GM18951 (cell line): ENCODE data around the gene PPP2R3A.

Source experiments
- POLR2A ChIP-seq: IDR thresholded peaks from 4 replicates; pipeline ENCODE4 v1.6.1; 2011; ENCODE audit warnings: mild to moderate bottlenecking; ENCODE audit not compliant: insufficient read length, insufficient read depth; ENCODE audit errors: extremely low read depth
- in situ Hi-C: fragments of 300-500 bp; cut with MboI; formaldehyde crosslinking; loops from one replicate; pipeline ENCODE4 v1.12.0; 2022; ENCODE audit warnings: low sequenced_read_pairs, mixed read lengths, inconsistent platforms; ENCODE audit not compliant: unreplicated experiment

PPP2R3A gene

DNA sequence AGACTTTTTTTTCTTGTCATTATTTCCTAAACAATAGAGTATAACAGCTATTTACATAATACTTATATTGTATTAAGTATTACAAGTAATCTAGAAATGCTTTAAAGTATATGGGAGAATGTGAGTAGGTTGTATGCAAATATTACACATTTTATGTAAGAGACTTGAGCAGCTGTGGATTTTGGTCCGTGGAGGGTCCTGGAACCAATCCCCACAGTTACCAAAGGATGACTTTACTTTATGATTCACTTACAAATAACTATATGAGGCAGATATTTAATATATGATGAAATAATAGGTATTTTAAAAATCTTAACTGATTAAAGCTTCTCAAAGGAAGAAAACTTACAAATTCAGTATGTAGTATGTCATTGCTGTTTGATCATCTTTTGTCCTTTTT, 56.3 kb downstream of the PPP2R3A start:
- in situ Hi-C loops: no loop called here
- no peak for TF ChIP-seq POLR2A

DNA sequence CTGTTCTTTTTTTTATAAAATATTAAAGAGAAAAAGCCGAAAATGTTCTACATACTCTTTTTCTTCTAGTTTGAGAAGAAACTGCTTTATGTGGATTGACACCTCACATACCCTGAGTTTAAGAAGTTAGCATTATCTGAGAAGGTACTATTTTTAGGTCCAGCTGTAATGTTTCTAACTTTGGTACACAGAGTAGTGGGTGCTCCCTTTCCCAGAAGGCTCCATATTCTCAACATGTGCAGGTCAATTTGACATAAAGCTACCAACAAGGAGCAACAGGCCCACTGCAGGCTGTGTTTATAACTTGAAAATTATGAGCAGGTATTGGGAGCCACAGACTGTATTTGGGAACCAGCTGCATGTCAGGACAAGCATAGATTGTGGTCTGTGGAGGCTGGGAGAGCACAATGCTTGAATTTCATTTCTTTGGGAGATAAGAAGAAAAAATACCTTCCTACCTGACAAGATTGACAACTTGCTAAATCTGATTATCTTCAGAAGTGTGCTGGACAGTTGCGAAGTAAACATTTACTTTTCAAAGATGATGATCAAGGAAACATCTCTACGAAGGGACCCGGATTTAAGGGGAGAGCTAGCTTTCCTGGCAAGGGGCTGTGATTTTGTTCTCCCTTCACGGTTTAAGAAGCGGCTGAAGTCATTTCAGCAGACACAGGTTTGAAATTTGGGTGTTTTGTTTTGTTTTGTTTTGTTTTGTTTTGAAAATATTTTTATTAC, 57.2 kb downstream of the PPP2R3A start:
- no peak for TF ChIP-seq POLR2A

DNA sequence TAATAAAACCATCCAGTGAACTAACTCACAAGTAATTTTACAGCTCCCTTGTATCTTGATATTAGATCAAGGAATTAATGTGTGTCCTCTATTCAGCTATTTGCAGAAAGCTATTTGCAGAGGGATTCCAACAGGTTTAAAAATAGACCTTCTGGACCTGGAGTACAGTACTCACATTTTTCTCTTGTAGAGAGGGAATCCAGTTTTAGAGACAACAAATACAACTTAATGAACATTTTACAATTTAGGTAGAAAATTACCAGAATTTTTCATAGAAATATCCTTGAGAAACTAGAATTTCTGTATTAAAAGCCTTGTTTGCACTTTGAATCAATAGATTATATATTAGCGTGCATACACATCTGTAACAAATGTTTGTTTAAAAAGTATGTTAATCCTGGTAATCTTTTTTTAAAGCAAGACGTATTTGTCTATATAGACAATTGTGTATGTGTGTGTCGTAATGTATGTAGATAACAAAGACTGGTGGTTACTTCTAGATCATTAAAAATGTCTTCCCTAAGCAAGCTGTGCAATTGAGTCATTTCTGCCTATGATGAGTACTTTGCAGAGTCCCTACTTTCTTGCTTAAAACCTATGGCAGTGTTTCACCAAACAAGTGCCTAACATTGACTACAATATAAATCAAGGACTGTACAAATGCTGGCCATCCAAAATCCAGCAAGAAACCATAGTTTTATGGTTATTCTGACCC, 57.9 kb downstream of the PPP2R3A start:
- no peak for TF ChIP-seq POLR2A
- in situ Hi-C loops: no loop called here

More for the DNA sequence above, 57.2 kb downstream of the PPP2R3A start:
- in situ Hi-C loops: no loop called here

DNA sequence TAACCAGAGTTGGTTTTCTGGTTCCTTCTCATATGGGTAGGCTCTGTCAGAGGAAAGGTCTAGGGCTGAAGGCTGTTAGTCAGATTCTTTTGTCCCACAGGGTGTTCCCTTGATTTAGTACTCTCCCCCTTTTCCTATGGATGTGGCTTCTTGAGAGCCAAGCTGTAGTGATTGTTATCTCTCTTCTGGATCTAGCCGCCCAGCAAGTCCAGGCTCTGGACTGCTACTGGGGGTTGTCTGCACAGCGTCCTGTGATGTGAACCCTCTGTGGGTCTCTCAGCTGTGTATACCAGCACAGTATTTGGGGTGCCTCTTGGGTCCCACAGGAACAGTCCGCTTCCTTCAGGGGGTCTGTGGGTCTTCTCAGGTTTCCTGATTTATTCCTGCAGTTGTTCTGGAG, 70.8 kb downstream of the PPP2R3A start:
- in situ Hi-C loops: loop anchor here (25.0 kb wide), 1 partner anchor 1249 kb away; the partner anchor contains the start of gene EPHB1
- TF ChIP-seq POLR2A: no peak

DNA sequence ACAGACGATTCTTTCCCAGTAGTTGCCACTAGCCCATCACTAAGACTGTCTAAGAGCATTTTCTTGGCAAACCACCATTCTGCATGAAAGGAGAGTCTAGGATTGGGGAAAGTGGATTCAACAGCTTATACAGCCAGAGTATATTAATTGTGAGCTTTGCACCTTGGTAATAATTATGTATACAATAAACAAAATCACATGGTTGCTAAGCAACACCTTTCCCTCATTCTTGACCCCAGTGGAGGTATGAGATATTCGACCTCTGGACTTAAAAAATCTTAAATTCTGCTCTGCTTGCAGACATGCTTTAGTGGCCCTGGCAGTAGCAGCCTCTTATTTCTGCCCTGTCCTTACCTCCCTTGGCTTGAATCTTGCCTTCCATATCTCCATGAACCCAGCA, 73.1 kb downstream of the PPP2R3A start:
- no peak for TF ChIP-seq POLR2A
- in situ Hi-C loops: loop anchor here (25.0 kb wide), 1 partner anchor 1251 kb away; the partner anchor contains the start of gene EPHB1

DNA sequence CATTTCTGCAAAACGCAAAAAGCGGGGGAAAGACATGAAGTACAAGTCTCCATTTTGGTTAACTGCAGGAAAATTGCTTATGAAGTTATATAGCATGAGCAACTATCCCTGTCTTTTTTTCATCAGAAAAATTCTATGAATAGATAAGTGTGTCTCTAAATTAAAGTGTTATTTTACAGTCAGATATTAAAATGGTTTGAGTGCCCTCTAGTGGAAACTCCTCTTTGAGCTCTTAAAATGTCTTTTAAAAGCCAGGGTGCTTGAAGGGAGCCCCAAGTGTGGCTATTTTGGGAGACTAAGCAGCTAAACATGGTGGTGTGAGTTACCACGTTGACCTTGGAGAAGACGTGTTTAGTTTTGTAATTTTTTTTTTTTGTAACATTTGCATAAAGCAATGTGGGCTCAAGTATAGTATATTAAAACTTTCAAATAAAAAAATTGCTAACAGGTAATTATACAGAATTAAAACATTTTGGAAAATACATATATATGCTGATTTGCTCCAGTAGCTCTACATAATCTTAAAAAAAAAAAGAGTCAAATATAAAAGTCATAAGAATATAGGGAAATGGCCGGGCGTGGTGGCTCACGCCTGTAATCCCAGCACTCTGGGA, 77.2 kb downstream of the PPP2R3A start:
- in situ Hi-C loops: loop anchor here (25.0 kb wide), 1 partner anchor 1255 kb away; the partner anchor contains the start of gene EPHB1

DNA sequence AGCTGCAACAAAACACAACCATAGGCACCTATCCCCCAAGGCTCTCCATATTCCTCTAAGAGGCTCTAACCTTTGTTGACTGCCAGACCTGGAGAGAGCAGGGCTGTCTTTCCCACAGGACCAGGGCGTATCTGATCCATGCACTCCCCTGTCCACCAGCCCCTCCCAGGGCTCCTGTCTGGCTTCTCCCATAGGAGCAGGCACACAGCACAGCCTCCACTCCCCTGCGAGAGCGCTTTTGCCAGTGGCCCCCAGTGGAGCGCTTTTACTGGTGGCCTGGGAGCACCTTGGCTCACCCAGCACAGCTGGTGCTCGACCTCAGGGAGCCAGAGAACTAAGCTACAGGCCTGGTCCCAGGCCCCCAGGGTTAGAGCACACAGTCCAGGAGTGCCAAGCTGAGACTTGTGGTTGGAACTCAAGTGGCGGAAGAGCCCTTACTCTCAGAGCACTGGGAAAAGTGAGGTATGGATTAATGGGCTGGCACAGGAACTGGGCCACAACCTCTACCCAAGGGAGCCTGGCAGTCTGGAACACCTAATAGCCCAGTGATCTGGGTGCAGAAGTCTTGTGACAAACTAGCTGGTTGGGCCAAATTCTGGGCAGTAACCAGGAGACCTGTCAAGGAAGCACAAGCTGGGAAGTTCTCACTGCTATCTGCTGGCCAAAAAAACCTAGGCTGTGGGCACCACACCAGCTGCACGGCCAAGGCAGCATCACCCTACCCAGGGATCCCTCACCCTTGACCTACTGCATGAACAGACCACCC, 79.6 kb downstream of the PPP2R3A start:
- TF ChIP-seq POLR2A: no peak
- in situ Hi-C loops: loop anchor here (25.0 kb wide), 1 partner anchor 1258 kb away; the partner anchor contains the start of gene EPHB1

More for the DNA sequence above, 77.2 kb downstream of the PPP2R3A start:
- TF ChIP-seq POLR2A: no peak

DNA sequence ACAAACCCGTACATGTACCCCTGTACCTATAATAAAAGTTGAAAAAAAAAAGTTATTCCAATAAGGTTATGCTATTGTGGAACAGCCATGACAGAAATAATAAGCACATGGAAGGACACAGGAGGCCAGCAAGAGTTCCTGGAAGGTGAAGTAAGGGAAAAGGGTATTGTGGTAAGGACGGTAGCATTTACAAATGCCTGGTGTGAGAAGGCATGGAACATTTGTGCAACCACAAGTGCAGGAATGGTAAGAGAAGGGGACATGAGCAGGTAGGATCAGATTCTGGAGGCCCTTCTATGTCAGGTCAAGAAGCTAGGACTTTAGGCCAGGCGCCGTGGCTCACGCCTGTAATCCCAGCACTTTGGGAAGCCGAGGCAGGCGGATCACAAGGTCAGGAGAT, 82.5 kb downstream of the PPP2R3A start:
- TF ChIP-seq POLR2A: no peak
- in situ Hi-C loops: loop anchor here (25.0 kb wide), 1 partner anchor 1261 kb away; the partner anchor contains the start of gene EPHB1

DNA sequence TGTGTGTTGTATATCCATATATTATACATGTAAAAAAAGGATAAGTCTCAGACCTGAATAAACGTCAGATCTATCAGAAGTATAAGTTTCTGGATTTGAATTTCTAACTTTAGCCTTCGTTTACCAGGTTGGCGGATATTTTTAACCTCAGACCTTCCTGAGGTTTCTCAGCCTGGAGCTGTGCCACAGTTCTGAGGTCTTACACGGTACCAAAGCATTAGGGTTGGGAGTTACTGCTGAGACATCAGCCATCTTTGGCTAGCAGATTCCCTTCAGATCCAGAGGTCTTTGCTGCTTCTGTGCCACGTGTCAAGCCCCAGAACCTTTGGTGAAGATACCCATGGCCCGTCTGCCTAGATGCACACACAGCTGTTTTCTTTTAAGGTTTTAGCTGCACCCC, 84.7 kb downstream of the PPP2R3A start:
- in situ Hi-C loops: no loop called here
- no peak for TF ChIP-seq POLR2A

DNA sequence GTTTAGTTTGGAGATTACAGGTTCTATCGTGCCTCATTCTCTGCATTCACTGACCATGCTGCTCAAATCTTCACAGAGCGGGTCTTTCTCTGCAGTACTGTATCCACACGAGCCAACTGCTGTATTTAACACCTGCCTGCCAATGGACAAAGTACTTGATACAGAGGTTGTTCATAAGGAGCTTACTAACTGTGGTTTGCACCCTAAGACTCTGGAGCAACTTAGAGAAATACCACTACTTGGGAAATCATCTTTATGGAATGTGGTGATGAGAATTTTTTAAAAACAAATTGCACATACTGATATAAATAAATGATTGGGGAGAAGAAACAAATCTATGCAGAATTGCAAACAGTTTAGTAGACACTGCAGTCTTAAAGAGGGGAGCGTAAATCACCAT, 90.0 kb downstream of the PPP2R3A start:
- no peak for TF ChIP-seq POLR2A
- in situ Hi-C loops: no loop called here

DNA sequence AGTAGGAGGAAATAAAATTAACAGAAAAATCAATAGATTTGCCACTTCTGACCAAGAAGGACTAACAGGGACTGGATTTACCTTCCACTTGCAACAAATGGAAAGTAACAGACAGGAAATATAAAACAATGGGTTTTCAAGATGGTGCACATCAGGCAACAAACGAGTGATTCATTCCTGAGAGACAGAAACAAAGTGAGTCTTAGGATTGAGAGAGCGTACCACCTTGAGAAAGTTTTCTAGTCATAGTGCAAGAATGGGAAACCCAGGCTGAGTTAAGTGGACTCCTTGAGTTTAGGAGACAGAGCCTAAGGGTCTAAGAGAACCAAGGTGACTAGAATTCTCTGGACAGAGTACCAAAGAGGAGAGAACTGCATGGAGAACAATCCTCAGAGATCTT, 101.7 kb downstream of the PPP2R3A start:
- no peak for TF ChIP-seq POLR2A
- in situ Hi-C loops: loop anchor here (5.0 kb wide), 1 partner anchor 945 kb away; no protein-coding TSS in a partner anchor

DNA sequence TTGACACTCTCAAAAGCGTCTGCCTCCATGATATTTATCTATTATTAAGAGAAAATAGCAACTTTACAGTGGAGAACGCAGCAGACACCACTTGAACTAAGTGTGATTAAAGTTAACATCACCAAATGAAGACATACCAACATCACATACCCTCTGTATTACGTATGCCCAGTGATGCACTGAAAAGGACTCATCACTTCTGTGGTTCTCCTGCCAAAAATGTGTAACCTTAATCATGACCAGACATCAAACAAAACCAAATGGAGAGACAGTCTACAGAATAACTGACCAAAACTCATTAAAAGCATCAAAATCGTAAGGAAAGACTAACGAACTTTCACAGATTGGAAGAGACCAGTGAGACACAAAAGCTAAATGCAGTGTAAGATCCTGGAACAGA, 103.2 kb downstream of the PPP2R3A start:
- no peak for TF ChIP-seq POLR2A
- in situ Hi-C loops: loop anchor here (5.0 kb wide), 1 partner anchor 944 kb away; no protein-coding TSS in a partner anchor
